Sigmoid colon (tissue), 7 donors: ENCODE measurements around the gene SKAP1. TPM values are rescaled to one million over a fixed set of nuclear protein-coding genes. Genes with fewer than 3 reads are reported as not detected.

Experiments used
- DNase-seq: peaks from one replicate; pipeline ENCODE4 v3.0.0-alpha.2; 2019
- H3K27ac ChIP-seq, 4 donors: fragments of 200-600 bp; sonication (generic); one replicate each; pipeline ENCODE4 v1.5.1; 2016 to 2019; ENCODE audit warnings: mild to moderate bottlenecking in 1 of 4
- H3K27me3 ChIP-seq, 3 donors: fragments of 200-600 bp; sonication (generic); one replicate each; pipeline ENCODE4 v1.5.1; 2019; ENCODE audit warnings: mild to moderate bottlenecking in 1 of 3
- H3K36me3 ChIP-seq, 4 donors: fragments of 200-600 bp; sonication (generic); one replicate each; pipeline ENCODE4 v1.5.1; 2016 to 2019
- H3K4me1 ChIP-seq, 4 donors: fragments of 200-600 bp; sonication (generic); one replicate each; pipeline ENCODE4 v1.5.1; 2017 to 2019
- H3K4me3 ChIP-seq, 4 donors: fragments of 200-600 bp; sonication (generic); one replicate each; pipeline ENCODE4 v1.5.1; 2017 to 2019; ENCODE audit warnings: mild to moderate bottlenecking in 2 of 4, moderate library complexity in 1 of 4
- H3K9me3 ChIP-seq, 4 donors: fragments of 200-600 bp in 3 of 4; sonication (generic) in 3 of 4; one replicate each; pipeline versions ENCODE4 v1.5.1 to v1.6.1; 2013 to 2019
- CTCF ChIP-seq, 4 experiments: fragments of 450-650 bp in 3 of 4; fragments of 200-600 bp in 1 of 4; IDR thresholded peaks; one replicate each; pipeline ENCODE4 v1.5.1; 2016 to 2019; ENCODE audit warnings: antibody characterized with exemption in 4 of 4, mild to moderate bottlenecking in 3 of 4, moderate library complexity in 2 of 4
- EP300 ChIP-seq, 4 donors: sonication (generic); formaldehyde crosslinking; IDR thresholded peaks; one replicate each; pipeline ENCODE4 v1.6.1; 2017; ENCODE audit warnings: antibody characterized with exemption in 4 of 4
- POLR2A ChIP-seq, 2 donors: fragments of 450-650 bp; IDR thresholded peaks; one replicate each; pipeline ENCODE4 v1.6.1; 2016; ENCODE audit warnings: antibody characterized with exemption in 2 of 2, mild to moderate bottlenecking in 2 of 2, moderate library complexity in 2 of 2
- POLR2AphosphoS5 ChIP-seq, 4 donors: sonication (generic); formaldehyde crosslinking; IDR thresholded peaks; one replicate each; pipeline ENCODE4 v1.6.1; 2017; ENCODE audit warnings: antibody characterized with exemption in 4 of 4
- WGBS, 2 donors: extraction: QIAGEN DNeasy Blood & Tissue Kit; methylation state at CpG; one replicate each; pipeline ENCODE4 v1.1.7; 2013; 5-methylcytosine and 5-hydroxymethylcytosine counted together
- intact Hi-C: fragments of 100-400 bp; cut with DNase I; formaldehyde crosslinking; loops from one replicate; pipeline ENCODE4 v1.15.1; 2023
- polyA plus RNA-seq, 3 donors: library from polyadenylated mRNA; stranded (reverse); fragments of 200-250 nt; gene quantifications; one replicate each; pipeline ENCODE4 v1.2.3, GENCODE V29; 2013
- total RNA-seq, 4 donors: library from RNA; depleted of rRNA; stranded (reverse); fragments of >200 nt; gene quantifications; one replicate each; pipeline ENCODE4 v1.1.0, GENCODE V29; 2016
- donor health status: healthy with polysubstance abuse.
- donor health status: Bipolar disorder and iron deficiency.
- donor health status: healthy.

SKAP1 gene
- total and polyA plus RNA-seq, 7 donors: 0.36 to 10.3 (median 1.4) TPM; not detected in 1

GRCh38 chr17:48386826-48387225 is 43.2 kb downstream of the SKAP1 start:
- peaks cover 0 to 7% (median 5%) of the 10 kb centered on the region in 3 donors for H3K27me3 ChIP-seq
- H3K36me3 ChIP-seq: no peaks in the 10 kb centered on the region
- intact Hi-C loops: no loop called here
- WGBS, 2 donors: 94 to 97% methylated on average over 1 of the region's 1 CpG
- no peaks in the 10 kb centered on the region for H3K9me3 ChIP-seq
- H3K4me1 ChIP-seq: no peaks in the 10 kb centered on the region
- no peak overlapping the region for H3K4me3 ChIP-seq
- H3K27ac ChIP-seq: no peak overlapping the region
- no peak for DNase-seq
- TF ChIP-seq EP300 (IDR thresholded peaks at IDR 0.05) (no peak), CTCF (IDR thresholded peaks at IDR 0.05) (no peak), POLR2A (IDR thresholded peaks at IDR 0.05) (no peak), POLR2AphosphoS5 (IDR thresholded peaks at IDR 0.05) (no peak)

GRCh38 chr17:48385319-48385718 is 44.7 kb downstream of the SKAP1 start:
- no peak overlapping the region for H3K27ac ChIP-seq
- H3K4me1 ChIP-seq: no peaks in the 10 kb centered on the region
- intact Hi-C loops: no loop called here
- DNase-seq: no peak
- no peaks in the 10 kb centered on the region for H3K9me3 ChIP-seq
- no peaks in the 10 kb centered on the region for H3K36me3 ChIP-seq
- H3K27me3 ChIP-seq: peaks cover 0 to 7% (median 5%) of the 10 kb centered on the region in 3 donors
- H3K4me3 ChIP-seq: no peak overlapping the region
- WGBS, 2 donors: 89 to 93% methylated on average over 1 of the region's 1 CpG
- TF ChIP-seq CTCF (IDR thresholded peaks at IDR 0.05): no peak
- no peak for TF ChIP-seq EP300 (IDR thresholded peaks at IDR 0.05)
- no peak for TF ChIP-seq POLR2AphosphoS5 (IDR thresholded peaks at IDR 0.05)
- no peak for TF ChIP-seq POLR2A (IDR thresholded peaks at IDR 0.05)

- H3K4me1 ChIP-seq: no peaks in the 10 kb centered on the region
- H3K27me3 ChIP-seq: peaks cover 0 to 7% (median 5%) of the 10 kb centered on the region in 3 donors
- no peaks in the 10 kb centered on the region for H3K9me3 ChIP-seq
- no peak for DNase-seq
- H3K27ac ChIP-seq: no peak overlapping the region
- H3K36me3 ChIP-seq: no peaks in the 10 kb centered on the region
- 91 to 92% methylated on average over 3 of the region's 3 CpGs for WGBS, 2 donors
- no peak overlapping the region for H3K4me3 ChIP-seq
- no peak for TF ChIP-seq CTCF (IDR thresholded peaks at IDR 0.05)
- no peak for TF ChIP-seq POLR2AphosphoS5 (IDR thresholded peaks at IDR 0.05)
- no peak for TF ChIP-seq EP300 (IDR thresholded peaks at IDR 0.05)
- TF ChIP-seq POLR2A (IDR thresholded peaks at IDR 0.05): no peak
- intact Hi-C loops: no loop called here
Measured at GRCh38 chr17:48384164-48384563, 45.9 kb downstream of the SKAP1 start.

GRCh38 chr17:48382989-48383388 is 47.0 kb downstream of the SKAP1 start:
- Histone ChIP-seq H3K4me3 (no peak overlapping the region), H3K27me3 (peaks cover 0 to 7% (median 5%) of the 10 kb centered on the region in 3 donors), H3K36me3 (no peaks in the 10 kb centered on the region), H3K4me1 (no peaks in the 10 kb centered on the region), H3K9me3 (no peaks in the 10 kb centered on the region), H3K27ac (no peak overlapping the region)
- WGBS, 2 donors: 22 to 69% methylated on average over 3 of the region's 3 CpGs
- intact Hi-C loops: no loop called here
- TF ChIP-seq EP300 (IDR thresholded peaks at IDR 0.05): no peak
- TF ChIP-seq POLR2A (IDR thresholded peaks at IDR 0.05): no peak
- TF ChIP-seq POLR2AphosphoS5 (IDR thresholded peaks at IDR 0.05): no peak
- no peak for TF ChIP-seq CTCF (IDR thresholded peaks at IDR 0.05)
- DNase-seq: no peak

GRCh38 chr17:48378708-48379392 is 51.2 kb downstream of the SKAP1 start:
- Histone ChIP-seq H3K27me3 (peaks cover 0 to 8% (median 0%) of the 10 kb centered on the region in 3 donors), H3K9me3 (no peaks in the 10 kb centered on the region), H3K27ac (no peak overlapping the region), H3K4me3 (no peak overlapping the region), H3K4me1 (no peaks in the 10 kb centered on the region), H3K36me3 (no peaks in the 10 kb centered on the region)
- intact Hi-C loops: no loop called here
- no peak for DNase-seq
- TF ChIP-seq POLR2AphosphoS5 (IDR thresholded peaks at IDR 0.05): no peak
- WGBS, 2 donors: 55 to 71% methylated on average over 3 of the region's 3 CpGs
